Neural crest cell (in vitro differentiated cells): ENCODE results near the gene WHRN. TPM values are rescaled to one million over a fixed set of nuclear protein-coding genes. Genes with fewer than 3 reads are reported as not detected.

ENCODE experiments used
- DNase-seq: peaks from one replicate; pipeline ENCODE4 v3.0.0; 2021; ENCODE audit warnings: low read depth, mixed read lengths, low spot score
- H3K27ac Mint-ChIP-seq: one replicate; pipeline ENCODE4 v1.8.0; 2021; ENCODE audit warnings: mild to moderate bottlenecking, mixed read lengths; ENCODE audit not compliant: unreplicated experiment
- H3K27me3 Mint-ChIP-seq: 2 replicates; pipeline ENCODE4 v1.8.0; 2021; ENCODE audit warnings: low read depth, mild to moderate bottlenecking, mixed read lengths
- H3K36me3 Mint-ChIP-seq: 2 replicates; pipeline ENCODE4 v1.8.0; 2021; ENCODE audit warnings: low read depth, mild to moderate bottlenecking, mixed read lengths
- H3K4me1 Mint-ChIP-seq: 2 replicates; pipeline ENCODE4 v1.8.0; 2021; ENCODE audit warnings: mixed read lengths
- H3K4me3 Mint-ChIP-seq: one replicate; pipeline ENCODE4 v1.8.0; 2021; ENCODE audit warnings: mild to moderate bottlenecking, mixed read lengths
- H3K9me3 Mint-ChIP-seq: 2 replicates; pipeline ENCODE4 v1.8.0; 2021; ENCODE audit warnings: mixed read lengths
- total RNA-seq: library from RNA; stranded (reverse); gene quantifications from 2 replicates; pipeline ENCODE4 v1.2.1, GENCODE V29; 2021
- TF ChIP-seq, protein P1 (sequence below): fragments of 200-600 bp; sonication (generic); conservative IDR thresholded peaks from 2 replicates; pipeline ENCODE4 v1.5.0; 2021; ENCODE audit warnings: antibody characterized with exemption, mild to moderate bottlenecking

The WHRN gene
- total RNA-seq, 1 donor from 2014 or later: 8.9 TPM

DNA sequence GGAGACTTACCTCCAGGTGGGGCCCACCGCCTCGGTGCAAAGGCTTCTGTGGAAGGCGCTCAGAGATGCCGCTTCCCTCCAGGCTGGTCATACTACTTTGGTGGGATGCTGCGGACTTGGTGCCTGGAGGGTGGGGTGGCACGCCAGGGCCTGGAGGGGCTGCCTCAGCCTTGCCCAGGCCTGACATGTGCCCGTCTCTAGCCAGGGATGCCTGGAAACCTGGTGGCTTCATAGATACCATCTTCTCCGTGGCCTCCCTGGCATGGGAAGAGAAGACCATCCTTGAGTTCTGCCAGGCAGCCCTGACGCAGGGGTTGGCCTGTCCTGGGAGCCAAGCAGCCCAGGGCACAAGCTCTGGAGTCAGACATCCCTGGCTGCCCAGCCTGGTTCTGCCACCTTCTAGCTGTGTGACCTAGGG, 147.4 kb downstream of the WHRN start:
- TF ChIP-seq, protein P1, sequence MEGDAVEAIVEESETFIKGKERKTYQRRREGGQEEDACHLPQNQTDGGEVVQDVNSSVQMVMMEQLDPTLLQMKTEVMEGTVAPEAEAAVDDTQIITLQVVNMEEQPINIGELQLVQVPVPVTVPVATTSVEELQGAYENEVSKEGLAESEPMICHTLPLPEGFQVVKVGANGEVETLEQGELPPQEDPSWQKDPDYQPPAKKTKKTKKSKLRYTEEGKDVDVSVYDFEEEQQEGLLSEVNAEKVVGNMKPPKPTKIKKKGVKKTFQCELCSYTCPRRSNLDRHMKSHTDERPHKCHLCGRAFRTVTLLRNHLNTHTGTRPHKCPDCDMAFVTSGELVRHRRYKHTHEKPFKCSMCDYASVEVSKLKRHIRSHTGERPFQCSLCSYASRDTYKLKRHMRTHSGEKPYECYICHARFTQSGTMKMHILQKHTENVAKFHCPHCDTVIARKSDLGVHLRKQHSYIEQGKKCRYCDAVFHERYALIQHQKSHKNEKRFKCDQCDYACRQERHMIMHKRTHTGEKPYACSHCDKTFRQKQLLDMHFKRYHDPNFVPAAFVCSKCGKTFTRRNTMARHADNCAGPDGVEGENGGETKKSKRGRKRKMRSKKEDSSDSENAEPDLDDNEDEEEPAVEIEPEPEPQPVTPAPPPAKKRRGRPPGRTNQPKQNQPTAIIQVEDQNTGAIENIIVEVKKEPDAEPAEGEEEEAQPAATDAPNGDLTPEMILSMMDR: no peak
- Mint-ChIP-seq H3K4me1 (no peaks in the 10 kb centered on the region), H3K27ac (no peak overlapping the region), H3K27me3 (no peaks in the 10 kb centered on the region), H3K4me3 (no peak overlapping the region), H3K9me3 (no peaks in the 10 kb centered on the region), H3K36me3 (peaks cover 8% of the 10 kb centered on the region)
- no peak for DNase-seq

DNA sequence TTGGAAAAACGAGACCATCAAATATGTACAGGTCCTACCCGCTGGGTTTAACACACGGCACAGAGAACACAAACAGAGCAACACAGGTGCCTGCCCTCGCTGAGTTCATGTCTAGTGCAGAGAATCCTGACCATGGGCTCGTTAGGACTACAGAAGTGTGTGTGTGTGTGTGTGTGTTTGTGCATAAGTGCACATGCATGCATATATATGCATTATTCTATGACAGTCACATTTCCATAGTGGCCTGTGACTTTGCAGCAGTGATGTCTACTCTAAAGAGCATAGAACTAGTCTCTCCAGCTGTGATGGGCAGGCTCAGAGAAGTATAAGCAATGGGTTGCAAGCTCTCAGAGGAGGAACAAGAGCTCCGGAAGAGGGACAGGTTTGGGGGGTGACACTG, 147.9 kb downstream of the WHRN start:
- TF ChIP-seq, protein P1: no peak
- H3K4me3 Mint-ChIP-seq: no peak overlapping the region
- DNase-seq: no peak
- H3K27me3 Mint-ChIP-seq: no peaks in the 10 kb centered on the region
- H3K9me3 Mint-ChIP-seq: no peaks in the 10 kb centered on the region
- H3K27ac Mint-ChIP-seq: no peak overlapping the region
- H3K4me1 Mint-ChIP-seq: no peaks in the 10 kb centered on the region
- peaks cover 8% of the 10 kb centered on the region for H3K36me3 Mint-ChIP-seq

DNA sequence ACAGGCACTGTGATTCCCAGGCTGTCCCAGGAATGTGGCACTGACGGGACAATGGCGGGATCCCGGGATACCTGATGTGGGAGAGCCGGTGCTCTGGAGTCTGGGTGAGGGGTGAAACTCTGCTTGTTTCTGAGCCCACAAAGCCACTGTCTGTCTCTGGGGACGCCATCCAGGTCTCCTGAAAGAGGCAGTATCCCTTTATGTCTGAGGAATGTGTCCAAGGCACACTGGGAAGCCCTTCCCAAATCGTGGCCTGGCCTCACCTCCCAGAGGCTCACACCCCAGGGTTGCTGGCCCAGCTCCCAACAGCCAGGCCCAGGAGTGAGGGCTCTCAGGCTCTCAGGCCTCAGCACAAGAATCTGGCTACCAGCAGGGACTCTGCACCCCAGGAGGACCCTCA, 148.5 kb downstream of the WHRN start:
- Mint-ChIP-seq H3K4me3 (no peak overlapping the region), H3K36me3 (peaks cover 8% of the 10 kb centered on the region), H3K4me1 (no peaks in the 10 kb centered on the region), H3K27me3 (no peaks in the 10 kb centered on the region), H3K9me3 (no peaks in the 10 kb centered on the region), H3K27ac (peak overlapping the region; percentile 19)
- DNase-seq: no peak
- TF ChIP-seq, protein P1: no peak

DNA sequence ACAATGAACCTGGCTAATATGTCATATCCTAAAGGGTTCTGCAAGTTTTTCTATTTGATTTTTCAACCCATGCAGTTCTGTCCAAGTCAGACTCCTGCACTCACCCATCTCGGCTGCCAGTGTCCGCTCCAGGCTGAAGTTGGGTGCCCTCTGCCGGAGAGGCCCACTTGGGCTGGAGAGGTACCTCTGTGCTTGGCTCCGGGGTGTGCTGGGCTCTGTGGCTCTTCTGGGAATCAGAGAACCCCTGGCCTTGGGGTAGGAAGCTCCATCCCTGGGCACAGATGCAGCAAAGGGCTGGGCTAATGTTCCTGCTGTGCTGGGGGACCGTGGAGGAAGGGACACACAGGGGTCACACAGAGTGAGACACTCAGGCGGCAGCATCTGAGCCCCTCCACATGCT, 149.5 kb downstream of the WHRN start:
- Mint-ChIP-seq H3K27me3 (no peaks in the 10 kb centered on the region), H3K36me3 (peaks cover 3% of the 10 kb centered on the region), H3K4me1 (no peaks in the 10 kb centered on the region), H3K27ac (no peak overlapping the region), H3K4me3 (no peak overlapping the region), H3K9me3 (no peaks in the 10 kb centered on the region)
- TF ChIP-seq, protein P1: no peak
- DNase-seq: no peak

Other genes with a start within 250 kb of the WHRN start
- not detected in 2 replicates for gene ORM1, start 182.4 kb downstream of the WHRN start, total RNA-seq
- not detected in 2 replicates for gene ORM2, start 175.6 kb downstream of the WHRN start, total RNA-seq
- gene AKNA, start 117.5 kb downstream of the WHRN start, total RNA-seq: 13.4 and 16.6 TPM in 2 replicates
- gene ATP6V1G1, start 82.3 kb upstream of the WHRN start, total RNA-seq: 111 and 112 TPM in 2 replicates
- 9.3 and 9.8 TPM in 2 replicates for gene TMEM268, start 105.8 kb upstream of the WHRN start, total RNA-seq
- not detected in 2 replicates for gene TEX53, start 152.3 kb upstream of the WHRN start, total RNA-seq
- gene TEX48, start 176.7 kb upstream of the WHRN start, total RNA-seq: not detected in 2 replicates